GM12874 (cell line): ENCODE measurements around the gene STIM2.

ENCODE experiments used
- CTCF ChIP-seq: IDR thresholded peaks from 2 replicates; pipeline ENCODE4 v1.5.1; 2011; ENCODE audit warnings: low read depth, mild to moderate bottlenecking, control low read depth, low read length, moderate library complexity; ENCODE audit not compliant: insufficient read depth

The STIM2 gene

DNA sequence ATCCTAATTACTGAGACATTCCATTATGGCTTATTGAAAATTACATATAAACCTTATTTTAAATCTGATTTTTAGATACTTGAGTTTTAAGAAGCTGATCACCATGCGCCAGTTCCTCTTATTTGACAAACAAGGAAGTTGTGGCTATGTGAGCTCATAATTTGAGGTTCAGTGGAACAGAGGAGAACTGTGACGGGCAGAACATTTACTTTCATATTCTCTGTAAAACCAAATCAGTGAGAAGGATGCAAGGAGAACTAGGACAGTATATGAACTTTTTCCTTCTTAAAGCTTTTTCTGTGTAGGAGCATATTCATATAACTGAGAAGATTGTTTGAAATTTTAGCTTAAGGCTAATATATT, 25.3 kb downstream of the STIM2 start:
- no peak for TF ChIP-seq CTCF

DNA sequence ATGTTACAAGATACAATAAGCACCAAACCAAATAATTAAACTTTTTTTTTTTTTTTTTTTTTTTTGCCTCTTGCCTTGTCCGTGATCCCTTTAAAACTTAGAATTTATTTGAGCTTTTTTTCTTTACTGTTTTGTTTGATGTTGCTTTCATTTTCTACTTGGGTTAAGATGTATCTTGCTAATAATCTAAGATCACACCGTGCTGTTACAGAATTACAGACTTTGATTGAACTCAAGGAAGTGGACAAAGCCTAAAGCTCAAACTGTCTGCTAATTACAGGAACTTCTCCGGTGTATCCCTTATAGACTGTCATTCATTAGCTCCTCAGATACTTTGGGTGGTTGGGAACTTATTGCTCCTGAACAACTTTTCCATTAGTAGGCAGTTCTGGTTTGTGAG, 26.5 kb downstream of the STIM2 start:
- TF ChIP-seq CTCF: no peak

- no peak for TF ChIP-seq CTCF
Measured at GRCh38 chr4:26887809-26888208, 27.2 kb downstream of the STIM2 start.

- no peak for TF ChIP-seq CTCF
Measured at GRCh38 chr4:26889356-26889755, 28.7 kb downstream of the STIM2 start.

GRCh38 chr4:26891054-26891453, 30.4 kb downstream of the STIM2 start:
- no peak for TF ChIP-seq CTCF

DNA sequence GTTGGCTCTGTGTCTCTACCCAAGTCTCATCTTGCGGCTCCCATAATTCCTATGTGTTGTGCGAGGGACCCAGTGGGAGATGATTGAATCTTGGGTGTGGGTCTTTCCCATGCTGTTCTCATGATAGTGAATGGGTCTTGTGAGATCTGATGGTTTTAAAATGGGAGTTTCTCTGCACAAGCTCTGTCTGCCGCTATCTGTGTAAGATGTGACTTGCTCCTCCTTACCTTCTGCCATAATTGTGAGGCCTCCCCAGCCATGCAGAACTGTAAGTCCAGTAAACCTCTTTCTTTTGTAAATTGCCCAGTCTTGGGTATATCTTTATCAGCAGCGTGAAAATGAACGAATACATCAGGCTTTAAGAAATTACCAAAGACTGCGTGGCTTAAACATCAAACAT, 31.2 kb downstream of the STIM2 start:
- TF ChIP-seq CTCF: no peak

- no peak for TF ChIP-seq CTCF
Measured at GRCh38 chr4:26892480-26893150, 32.0 kb downstream of the STIM2 start.
